Adipocyte (in vitro differentiated cells): ENCODE data around the gene HSPA14.
"Not testable (repeated sequence)": the region's sequence is repeated elsewhere in the genome, so short reads cannot be mapped to it uniquely, and the experiment has no call there.

ENCODE experiments used
- DNase-seq: peaks from one replicate; pipeline ENCODE4 v3.0.0-alpha.2; 2015; ENCODE audit warnings: low read depth
- H3K27me3 ChIP-seq: replicated peaks from 2 replicates; pipeline ENCODE4 v1.7.0; 2013; ENCODE audit warnings: mild to moderate bottlenecking, low read length, moderate library complexity; ENCODE audit not compliant: control insufficient read depth, insufficient read depth
- H3K36me3 ChIP-seq: 2 replicates; pipeline ENCODE4 v1.7.0; 2013; ENCODE audit warnings: low read length, mild to moderate bottlenecking, moderate library complexity; ENCODE audit not compliant: control insufficient read depth, insufficient read depth, severe bottlenecking
- H3K4me1 ChIP-seq: 2 replicates; pipeline ENCODE4 v1.7.0; 2013; ENCODE audit warnings: mild to moderate bottlenecking, low read length, moderate library complexity; ENCODE audit not compliant: control insufficient read depth, insufficient read depth
- H3K4me3 ChIP-seq: 2 replicates; pipeline ENCODE4 v1.7.0; 2013; ENCODE audit warnings: mild to moderate bottlenecking, low read length, moderate library complexity
- H3K9ac ChIP-seq: 2 replicates; pipeline ENCODE4 v1.7.0; 2013; ENCODE audit warnings: mild to moderate bottlenecking, low read length, moderate library complexity
- H3K9me3 ChIP-seq: 2 replicates; pipeline ENCODE4 v1.7.0; 2013; ENCODE audit warnings: mild to moderate bottlenecking, low read length, moderate library complexity; ENCODE audit not compliant: control insufficient read depth

The HSPA14 gene

DNA sequence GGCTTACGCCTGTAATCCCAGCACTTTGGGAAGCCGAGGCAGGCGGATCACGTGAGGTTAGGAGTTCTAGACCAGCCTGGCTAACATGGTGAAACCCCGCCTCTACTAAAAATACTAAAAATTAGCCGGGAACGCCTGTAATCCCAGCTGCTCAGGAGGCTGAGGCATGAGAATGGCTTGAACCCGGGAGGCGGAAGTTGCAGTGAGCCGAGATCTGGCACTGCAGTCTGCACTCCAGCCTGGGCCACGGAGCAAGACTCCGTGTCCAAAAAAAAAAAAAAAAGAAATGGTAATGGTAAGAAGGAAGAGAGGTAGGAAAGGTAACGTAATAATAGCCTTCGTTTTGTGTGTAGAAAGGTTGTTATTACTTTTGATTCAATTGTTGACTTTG is 1.2 kb downstream of the HSPA14 start:
- Histone ChIP-seq H3K9ac (peak overlapping the region; percentile 98), H3K36me3 (peaks cover 44% of the 10 kb centered on the region), H3K27me3 (no peaks in the 10 kb centered on the region), H3K4me3 (peak overlapping the region; percentile 97), H3K9me3 (no peaks in the 10 kb centered on the region), H3K4me1 (peaks cover 13% of the 10 kb centered on the region)
- no peak for DNase-seq

DNA sequence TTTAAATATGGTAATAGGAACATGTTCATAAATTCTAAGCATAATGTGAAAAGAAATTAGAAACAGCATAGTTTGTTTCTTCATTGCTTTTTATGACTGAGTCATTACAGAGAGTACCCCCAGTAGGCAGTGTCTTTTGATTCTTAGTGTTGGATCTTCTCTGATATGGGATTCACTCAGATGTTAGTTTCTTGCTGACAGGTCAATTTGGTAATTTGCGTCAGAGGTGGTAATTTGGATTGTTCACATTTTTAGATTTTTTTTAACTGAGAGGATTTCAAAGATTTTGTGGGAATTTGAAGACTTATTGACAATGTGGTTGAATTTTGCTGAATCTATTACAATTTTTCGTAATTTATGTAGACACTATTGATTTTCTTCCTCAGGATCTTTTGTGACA is 2.1 kb downstream of the HSPA14 start:
- Histone ChIP-seq H3K9me3 (no peaks in the 10 kb centered on the region), H3K4me3 (no peak overlapping the region), H3K9ac (peak overlapping the region; percentile 31), H3K36me3 (peaks cover 49% of the 10 kb centered on the region), H3K4me1 (peaks cover 13% of the 10 kb centered on the region), H3K27me3 (no peaks in the 10 kb centered on the region)
- no peak for DNase-seq

DNA sequence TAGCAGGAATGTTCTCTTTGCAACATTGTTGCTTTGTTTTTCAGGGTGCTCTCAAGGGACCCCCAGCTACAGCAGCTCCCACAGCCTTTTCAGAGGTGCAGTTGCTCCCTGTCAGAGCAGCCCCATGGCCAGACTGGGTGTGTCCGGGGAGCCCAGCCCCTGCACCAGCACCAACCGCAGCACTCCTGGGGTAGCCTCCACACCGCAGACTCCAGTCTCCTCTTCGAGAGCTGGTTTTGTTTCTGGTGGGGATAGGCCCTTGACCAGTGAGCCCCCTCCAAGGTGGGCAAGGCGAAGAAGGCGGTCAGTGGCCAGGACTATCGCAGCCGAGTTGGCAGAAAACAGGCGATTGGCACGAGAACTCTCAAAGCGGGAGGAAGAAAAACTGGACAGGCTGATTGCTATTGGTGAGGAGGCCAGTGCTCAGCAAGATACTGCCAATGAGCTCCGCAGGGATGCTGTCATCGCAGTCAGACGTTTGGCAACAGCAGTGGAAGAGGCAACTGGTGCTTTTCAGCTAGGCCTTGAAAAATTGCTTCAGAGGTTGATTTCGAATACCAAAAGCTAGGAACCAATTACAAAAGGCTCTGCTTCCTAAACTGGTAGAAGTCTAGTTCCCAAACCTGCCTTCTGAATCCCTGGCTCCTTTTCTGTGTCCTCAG is 5.4 kb downstream of the HSPA14 start:
- no peak overlapping the region for H3K4me3 ChIP-seq
- H3K36me3 ChIP-seq = peaks cover 53% of the 10 kb centered on the region
- no peaks in the 10 kb centered on the region for H3K27me3 ChIP-seq
- no peaks in the 10 kb centered on the region for H3K9me3 ChIP-seq
- H3K9ac ChIP-seq = no peak overlapping the region
- H3K4me1 ChIP-seq = peaks cover 5% of the 10 kb centered on the region
- no peak for DNase-seq

DNA sequence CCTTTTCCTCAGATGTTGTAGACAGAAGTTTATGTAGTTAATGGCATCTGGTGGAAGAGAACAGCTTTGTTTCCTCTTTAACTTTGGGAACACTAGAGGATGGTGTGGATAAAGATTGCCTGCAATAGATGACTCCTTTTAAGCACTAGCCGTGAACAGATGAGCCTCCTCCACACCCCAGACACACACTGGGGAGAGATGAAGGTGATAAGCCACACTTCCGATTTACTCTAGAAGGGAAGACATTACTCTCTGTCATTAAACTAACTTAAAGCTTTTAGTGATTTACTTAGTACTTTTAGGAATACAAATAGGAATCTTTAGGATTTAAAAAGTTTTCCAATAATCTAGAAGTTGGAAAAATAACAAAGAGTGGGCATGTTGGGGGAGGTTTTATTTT is 6.8 kb downstream of the HSPA14 start:
- peaks cover 64% of the 10 kb centered on the region for H3K36me3 ChIP-seq
- H3K4me1 ChIP-seq = no peaks in the 10 kb centered on the region
- no peak for DNase-seq
- no peak overlapping the region for H3K4me3 ChIP-seq
- H3K27me3 ChIP-seq = no peaks in the 10 kb centered on the region
- H3K9me3 ChIP-seq = no peaks in the 10 kb centered on the region
- H3K9ac ChIP-seq = no peak overlapping the region

DNA sequence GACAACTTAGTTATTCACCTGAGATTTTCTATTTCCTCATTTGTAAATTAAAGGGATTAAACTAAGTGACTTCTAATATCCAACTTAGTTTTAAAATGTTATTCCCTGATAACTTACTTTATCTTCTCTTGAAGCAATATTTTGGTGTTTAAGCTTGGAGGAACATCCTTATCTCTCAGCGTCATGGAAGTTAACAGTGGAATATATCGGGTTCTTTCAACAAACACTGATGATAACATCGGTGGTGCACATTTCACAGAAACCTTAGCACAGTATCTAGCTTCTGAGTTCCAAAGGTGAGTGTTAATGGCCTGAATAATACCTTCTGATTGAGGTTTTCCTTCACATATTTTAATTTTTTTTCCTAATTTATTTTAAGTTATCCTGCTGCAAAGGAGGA is 14.1 kb downstream of the HSPA14 start:
- Histone ChIP-seq H3K36me3 (peaks cover 57% of the 10 kb centered on the region), H3K4me3 (no peak overlapping the region)

DNA sequence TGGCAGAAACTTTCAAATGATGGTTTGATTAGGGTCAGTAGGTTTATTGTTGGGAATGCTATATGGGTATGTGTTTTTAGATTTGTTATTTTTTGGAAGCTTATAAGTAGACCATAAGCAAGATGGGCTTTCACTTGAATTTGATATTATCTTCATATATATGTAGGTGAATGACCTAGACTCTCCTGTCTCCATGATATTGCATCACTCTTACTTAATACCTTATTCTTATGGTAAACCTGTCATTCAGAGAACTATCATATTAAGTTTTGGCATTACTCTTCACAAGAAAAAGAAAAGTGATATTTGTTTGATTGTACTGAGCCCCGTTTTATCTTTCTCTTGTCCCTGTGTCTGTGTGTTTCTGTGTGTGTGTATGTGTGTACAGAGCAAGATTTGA is 17.3 kb downstream of the HSPA14 start:
- Histone ChIP-seq H3K9ac (no peak overlapping the region), H3K4me3 (no peak overlapping the region), H3K4me1 (peaks cover 10% of the 10 kb centered on the region), H3K36me3 (peaks cover 65% of the 10 kb centered on the region), H3K9me3 (no peaks in the 10 kb centered on the region), H3K27me3 (no peaks in the 10 kb centered on the region)
- no peak for DNase-seq

More for the DNA sequence above, 14.1 kb downstream of the HSPA14 start:
- Histone ChIP-seq H3K9ac (no peak overlapping the region), H3K9me3 (no peaks in the 10 kb centered on the region), H3K4me1 (no peaks in the 10 kb centered on the region), H3K27me3 (no peaks in the 10 kb centered on the region)
- DNase-seq = no peak

DNA sequence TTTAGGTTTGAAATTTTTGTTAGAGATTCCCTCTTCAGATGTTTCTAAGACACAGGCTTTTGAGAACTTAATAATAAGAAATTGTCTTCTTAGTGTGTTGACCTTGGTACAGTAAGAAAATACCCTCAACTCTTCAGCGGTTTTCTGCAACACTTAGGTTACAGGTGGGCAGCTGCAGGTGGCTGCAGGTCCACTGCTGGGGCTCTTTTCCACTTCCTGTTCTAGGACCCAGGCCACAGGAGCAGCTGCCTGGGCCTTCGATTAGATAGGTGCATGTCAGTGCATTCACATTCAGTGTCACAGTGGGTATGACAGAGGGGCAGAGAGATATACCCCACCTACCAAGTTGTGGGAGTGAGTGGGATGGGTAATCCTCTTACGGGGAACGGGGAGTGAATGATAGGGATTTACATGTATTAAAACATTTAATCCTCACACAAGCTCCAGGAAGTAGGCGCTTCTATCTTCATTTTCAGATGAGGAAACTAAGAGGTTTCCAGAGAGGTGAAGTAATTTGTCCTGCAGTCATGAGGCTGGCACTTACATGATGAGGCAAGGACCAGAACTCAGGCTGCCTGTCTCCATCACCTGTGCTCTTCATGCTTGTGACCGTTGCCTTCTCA is 20.3 kb downstream of the HSPA14 start:
- no peak overlapping the region for H3K4me3 ChIP-seq
- H3K4me1 ChIP-seq = peaks cover 10% of the 10 kb centered on the region
- no peaks in the 10 kb centered on the region for H3K9me3 ChIP-seq
- H3K36me3 ChIP-seq = peaks cover 55% of the 10 kb centered on the region
- DNase-seq = no peak
- no peaks in the 10 kb centered on the region for H3K27me3 ChIP-seq
- H3K9ac ChIP-seq = no peak overlapping the region

DNA sequence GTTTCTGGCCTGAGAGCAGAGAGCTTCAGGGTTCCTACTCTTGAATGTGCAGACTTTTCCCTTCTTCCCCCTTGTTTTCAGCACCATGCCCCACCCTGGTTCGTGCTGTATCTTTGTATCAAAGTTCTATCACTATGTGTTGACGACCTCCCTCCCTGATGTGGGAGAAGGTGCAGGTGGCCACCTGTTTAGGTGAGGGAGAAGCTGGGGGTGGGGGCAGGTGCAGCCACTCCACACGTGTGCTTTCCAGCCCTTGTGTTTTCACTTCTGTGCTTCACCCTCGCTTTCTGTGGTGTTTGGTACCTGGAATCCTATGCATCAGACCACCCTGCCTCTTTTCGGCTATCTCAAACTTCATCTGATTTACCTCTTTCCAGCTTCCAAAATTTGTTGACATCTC is 20.9 kb downstream of the HSPA14 start:
- Histone ChIP-seq H3K36me3 (peaks cover 52% of the 10 kb centered on the region), H3K4me1 (peaks cover 10% of the 10 kb centered on the region), H3K4me3 (no peak overlapping the region), H3K9ac (no peak overlapping the region), H3K27me3 (no peaks in the 10 kb centered on the region), H3K9me3 (no peaks in the 10 kb centered on the region)
- DNase-seq = no peak

DNA sequence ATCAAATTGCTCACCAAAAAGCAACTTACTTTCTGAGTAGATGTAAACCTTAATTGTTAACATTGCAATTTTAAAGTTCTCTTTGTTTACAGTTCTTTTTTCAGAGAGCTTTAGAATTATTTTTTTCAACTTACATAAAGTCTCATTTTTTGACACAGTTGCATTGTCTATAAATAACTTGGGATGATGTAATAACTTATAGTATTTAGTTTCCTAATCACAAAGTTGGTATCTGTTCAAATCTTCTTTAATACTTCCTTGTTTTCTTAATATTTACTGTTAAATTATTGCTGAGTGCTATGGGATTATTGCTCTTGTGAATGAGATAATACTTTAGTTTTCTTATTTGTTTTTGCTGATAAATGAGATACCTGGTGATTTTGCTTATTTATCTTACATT is 21.7 kb downstream of the HSPA14 start:
- H3K27me3 ChIP-seq = no peaks in the 10 kb centered on the region
- H3K9ac ChIP-seq = no peak overlapping the region
- H3K36me3 ChIP-seq = peaks cover 46% of the 10 kb centered on the region
- H3K4me1 ChIP-seq = peaks cover 10% of the 10 kb centered on the region
- no peaks in the 10 kb centered on the region for H3K9me3 ChIP-seq
- peak; percentile 54 for DNase-seq
- H3K4me3 ChIP-seq = no peak overlapping the region

DNA sequence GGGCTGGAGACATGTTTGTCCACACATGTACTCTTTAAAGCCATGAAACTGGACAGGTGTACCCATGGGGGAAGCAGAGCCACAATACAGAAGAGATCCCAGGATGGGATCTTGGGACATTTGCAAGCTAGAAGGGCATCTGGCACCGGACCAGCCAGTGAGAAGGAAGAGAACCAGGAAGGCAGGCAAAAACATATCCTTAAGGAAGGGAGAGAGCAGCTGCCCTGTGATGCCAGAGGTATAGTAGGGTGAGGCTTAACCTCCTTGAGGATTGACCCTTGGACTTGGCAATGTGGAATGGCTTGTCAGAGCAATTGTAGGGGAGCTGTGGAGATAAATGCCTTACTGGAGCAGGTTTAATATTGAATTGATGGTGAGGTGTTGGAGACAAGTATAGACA is 22.7 kb downstream of the HSPA14 start:
- Histone ChIP-seq H3K27me3 (no peaks in the 10 kb centered on the region), H3K4me1 (peaks cover 10% of the 10 kb centered on the region), H3K9ac (no peak overlapping the region), H3K36me3 (peaks cover 41% of the 10 kb centered on the region), H3K9me3 (no peaks in the 10 kb centered on the region), H3K4me3 (no peak overlapping the region)
- DNase-seq = no peak

DNA sequence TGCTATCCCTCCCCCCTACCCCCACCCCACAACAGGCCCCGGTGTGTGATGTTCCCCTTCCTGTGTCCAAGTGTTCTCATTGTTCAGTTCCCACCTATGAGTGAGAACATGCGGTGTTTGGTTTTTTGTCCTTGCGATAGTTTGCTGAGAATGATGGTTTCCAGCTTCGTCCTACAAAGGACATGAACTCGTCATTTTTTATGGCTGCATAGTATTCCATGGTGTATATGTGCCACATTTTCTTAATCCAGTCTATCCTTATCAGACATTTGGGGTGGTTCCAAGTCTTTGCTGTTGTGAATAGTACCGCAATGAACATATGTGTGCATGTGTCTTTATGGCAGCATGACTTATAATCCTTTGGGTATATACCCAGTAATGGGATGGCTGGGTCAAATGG is 26.4 kb downstream of the HSPA14 start:
- not testable (repeated sequence) for H3K4me3 ChIP-seq, H3K4me1 ChIP-seq, H3K9ac ChIP-seq, DNase-seq, H3K9me3 ChIP-seq, H3K27me3 ChIP-seq
- peaks cover 36% of the 10 kb centered on the region for H3K36me3 ChIP-seq

DNA sequence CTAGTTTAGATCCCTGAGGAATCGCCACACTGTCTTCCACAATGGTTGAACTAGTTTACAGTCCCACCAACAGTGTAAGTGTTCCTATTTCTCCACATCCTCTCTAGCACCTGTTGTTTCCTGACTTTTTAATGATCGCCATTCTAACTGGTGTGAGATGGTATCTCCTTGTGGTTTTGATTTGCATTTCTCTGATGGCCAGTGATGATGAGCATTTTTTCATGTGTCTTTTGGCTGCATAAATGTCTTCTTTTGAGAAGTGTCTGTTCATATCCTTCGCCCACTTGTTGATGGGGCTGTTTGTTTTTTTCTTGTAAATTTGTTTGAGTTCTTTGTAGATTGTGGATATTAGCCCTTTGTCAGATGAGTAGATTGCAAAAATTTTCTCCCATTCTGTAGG is 26.8 kb downstream of the HSPA14 start:
- not testable (repeated sequence) for H3K27me3 ChIP-seq
- H3K36me3 ChIP-seq = peaks cover 38% of the 10 kb centered on the region

More for the DNA sequence above, 26.8 kb downstream of the HSPA14 start:
- DNase-seq, H3K9me3 ChIP-seq, H3K4me3 ChIP-seq, H3K9ac ChIP-seq, H3K4me1 ChIP-seq: not testable (repeated sequence)
